Activated naive CD4-positive, alpha-beta T cell treated with anti-CD3 and anti-CD28 coated beads for 36 hours (primary cell): ENCODE results near the gene RRP7A. TPM values are rescaled to one million over a fixed set of nuclear protein-coding genes. Genes with fewer than 3 reads are reported as not detected.
A peak's percentile ranks its signal among the peaks of the same experiment; 100 is the strongest.
"Not testable (repeated sequence)": the region's sequence is repeated elsewhere in the genome, so short reads cannot be mapped to it uniquely, and the experiment has no call there.

Source experiments
- CTCF ChIA-PET: fragments of 350-600 bp; sonication (Branson Sonifier 250); formaldehyde crosslinking; loops from one replicate; lab custom pipeline; 2021; ENCODE audit warnings: antibody characterized with exemption; lab: Charles Lee
- DNase-seq: peaks from one replicate; pipeline ENCODE4 v3.0.0-alpha.2; 2020
- H3K27ac Mint-ChIP-seq: one replicate; pipeline ENCODE4 v1.8.0; 2021; ENCODE audit warnings: mild to moderate bottlenecking, mixed read lengths
- H3K27me3 Mint-ChIP-seq: one replicate; pipeline ENCODE4 v1.8.0; 2021; ENCODE audit warnings: low read depth, mixed read lengths
- H3K36me3 Mint-ChIP-seq: one replicate; pipeline ENCODE4 v1.8.0; 2021; ENCODE audit warnings: low read depth, mixed read lengths
- H3K4me1 Mint-ChIP-seq: one replicate; pipeline ENCODE4 v1.8.0; 2021; ENCODE audit warnings: low read depth, mixed read lengths
- H3K4me3 Mint-ChIP-seq: one replicate; pipeline ENCODE4 v1.8.0; 2021; ENCODE audit warnings: mild to moderate bottlenecking, moderate library complexity, mixed read lengths
- H3K9me3 Mint-ChIP-seq: one replicate; pipeline ENCODE4 v1.8.0; 2021; ENCODE audit warnings: mixed read lengths
- intact Hi-C: fragments of 100-400 bp; cut with micrococcal nuclease; formaldehyde crosslinking; loops from one replicate; pipeline ENCODE4 v1.15.1; 2023
- total RNA-seq, 2 experiments: library from RNA; stranded (reverse); gene quantifications; one replicate each; pipeline ENCODE4 v1.2.3, GENCODE V29; 2021

The RRP7A gene, protein sequence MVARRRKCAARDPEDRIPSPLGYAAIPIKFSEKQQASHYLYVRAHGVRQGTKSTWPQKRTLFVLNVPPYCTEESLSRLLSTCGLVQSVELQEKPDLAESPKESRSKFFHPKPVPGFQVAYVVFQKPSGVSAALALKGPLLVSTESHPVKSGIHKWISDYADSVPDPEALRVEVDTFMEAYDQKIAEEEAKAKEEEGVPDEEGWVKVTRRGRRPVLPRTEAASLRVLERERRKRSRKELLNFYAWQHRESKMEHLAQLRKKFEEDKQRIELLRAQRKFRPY
- 100 to 1,000 TPM; 104 to 111 TPM for total RNA-seq

DNA sequence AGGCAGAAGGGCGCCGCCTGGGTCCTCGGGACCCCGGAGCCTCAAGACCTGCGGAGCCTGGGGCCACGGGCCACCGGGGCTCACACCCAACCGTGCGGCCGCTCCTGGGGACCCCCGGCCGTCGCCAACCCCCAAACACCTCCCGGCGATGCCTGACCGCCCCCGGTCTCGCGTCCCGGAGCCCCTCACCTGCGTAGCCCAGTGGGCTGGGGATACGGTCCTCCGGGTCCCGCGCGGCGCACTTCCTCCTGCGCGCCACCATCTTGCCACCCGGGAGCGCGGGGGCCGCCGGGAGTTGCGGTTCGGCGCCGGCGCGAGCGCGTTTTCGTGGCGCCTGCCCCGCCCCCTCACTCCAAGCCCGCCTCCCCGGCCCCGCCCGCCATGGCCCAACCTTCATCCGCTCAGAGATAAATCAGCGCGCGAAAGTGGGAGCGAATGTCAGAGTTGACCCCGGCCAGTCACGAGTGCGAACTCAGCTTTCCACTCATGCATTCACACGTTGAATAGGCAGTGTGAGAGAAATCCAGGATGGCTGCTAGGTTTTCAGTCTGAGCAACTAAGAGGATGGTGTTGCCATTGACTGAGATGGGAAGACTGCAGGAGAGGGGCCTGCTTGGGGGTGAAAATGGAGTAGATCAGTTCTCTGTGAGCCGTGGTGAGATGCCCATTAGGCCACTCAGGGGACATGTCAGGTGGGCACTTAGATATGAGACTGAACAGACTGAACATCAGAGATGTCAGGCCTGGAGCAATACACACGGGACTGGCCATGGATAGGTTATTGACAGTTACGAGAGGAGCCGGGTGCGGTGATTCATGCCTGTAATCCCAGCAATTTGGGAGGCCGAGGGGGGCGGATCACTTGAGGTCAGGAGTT is at the start of gene RRP7A:
Gene RRP7A (minus strand): TSS at position 272 of the 877 bp plus-strand sequence. CDS start 10 bp downstream, at position 262.
- Mint-ChIP-seq H3K9me3 (no peaks in the 10 kb centered on the region), H3K27me3 (no peaks in the 10 kb centered on the region), H3K4me3 (peak within 1 kb of the TSS; percentile 97), H3K36me3 (peaks cover 14% of the 10 kb centered on the region), H3K4me1 (peaks cover 13% of the 10 kb centered on the region), H3K27ac (peak within 1 kb of the TSS; percentile 87)
- intact Hi-C loops, result loop anchor here (1.0 to 2.0 kb wide), 2 partner anchors 19 to 429 kb away; partner anchors contain the start of gene NDUFA6
- CTCF ChIA-PET, result interaction anchor here (1.0 kb wide), 1 partner anchor 41 kb away, joined by 3 read pairs; no protein-coding TSS in a partner anchor
- peak; percentile 90 for DNase-seq

DNA sequence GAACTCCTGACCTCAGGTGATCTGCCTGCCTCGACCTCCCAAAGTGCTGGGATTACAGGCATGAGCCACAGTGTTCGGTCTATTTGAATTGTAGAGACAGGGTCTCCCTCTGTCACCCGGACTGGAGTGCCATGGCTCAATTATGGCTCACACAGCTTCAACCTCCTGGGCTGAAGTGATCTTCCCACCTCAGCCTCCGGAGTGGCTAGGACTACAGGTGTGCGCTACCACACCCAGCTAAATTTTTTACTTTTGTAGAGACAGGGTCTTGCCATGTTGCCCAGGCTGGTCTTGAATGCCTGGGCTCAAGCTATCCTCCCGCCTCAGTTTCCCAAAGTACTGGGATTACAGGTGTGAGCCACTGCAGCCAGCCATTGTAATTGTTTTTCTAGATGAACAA is 48.4 kb upstream of the RRP7A start:
- DNase-seq, H3K4me3 Mint-ChIP-seq: not testable (repeated sequence)

GRCh38 chr22:42565956-42566355 is 46.4 kb upstream of the RRP7A start:
- Mint-ChIP-seq H3K9me3 (no peaks in the 10 kb centered on the region), H3K36me3 (peaks cover 9% of the 10 kb centered on the region), H3K27ac (no peak overlapping the region), H3K4me1 (no peaks in the 10 kb centered on the region), H3K27me3 (no peaks in the 10 kb centered on the region), H3K4me3 (no peak overlapping the region)
- no peak for DNase-seq
- intact Hi-C loops, result no loop called here
- CTCF ChIA-PET, result no interaction called here

More for the DNA sequence above, 48.4 kb upstream of the RRP7A start:
- intact Hi-C loops, H3K4me1 Mint-ChIP-seq, H3K27ac Mint-ChIP-seq, H3K9me3 Mint-ChIP-seq, H3K27me3 Mint-ChIP-seq: not testable (repeated sequence)
- peaks cover 11% of the 10 kb centered on the region for H3K36me3 Mint-ChIP-seq
- CTCF ChIA-PET, result interaction anchor here (0.6 to 1.1 kb wide), 2 partner anchors 35 to 99 kb away, joined by 3 read pairs; no protein-coding TSS in a partner anchor

DNA sequence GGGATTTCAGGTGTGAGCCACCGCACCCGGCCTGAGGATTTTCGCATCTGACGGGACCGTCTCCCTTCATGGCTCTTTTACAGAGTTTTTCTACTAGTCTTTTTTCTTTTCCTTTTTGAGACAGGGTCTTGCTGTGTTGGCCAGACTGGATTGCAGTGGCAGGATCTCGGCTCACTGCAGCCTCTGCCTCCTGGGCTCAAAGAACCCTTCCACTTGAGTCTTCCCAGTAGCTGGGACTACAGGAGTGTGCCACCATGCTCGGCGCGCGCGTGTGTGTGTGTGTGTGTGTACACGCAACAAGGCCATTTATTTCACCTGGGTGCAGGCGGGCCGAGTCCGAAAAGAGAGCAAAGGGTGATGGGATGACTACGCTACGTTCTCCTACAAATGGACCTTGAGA is 45.1 kb upstream of the RRP7A start:
- intact Hi-C loops, result no loop called here
- no peaks in the 10 kb centered on the region for H3K9me3 Mint-ChIP-seq
- peaks cover 10% of the 10 kb centered on the region for H3K36me3 Mint-ChIP-seq
- CTCF ChIA-PET, result no interaction called here
- no peaks in the 10 kb centered on the region for H3K27me3 Mint-ChIP-seq
- no peak overlapping the region for H3K27ac Mint-ChIP-seq
- no peak overlapping the region for H3K4me3 Mint-ChIP-seq
- DNase-seq, result no peak
- H3K4me1 Mint-ChIP-seq, result no peaks in the 10 kb centered on the region

GRCh38 chr22:42563943-42564342 is 44.3 kb upstream of the RRP7A start:
- H3K4me3 Mint-ChIP-seq, DNase-seq, H3K4me1 Mint-ChIP-seq, CTCF ChIA-PET, intact Hi-C loops, H3K36me3 Mint-ChIP-seq, H3K27me3 Mint-ChIP-seq, H3K9me3 Mint-ChIP-seq, H3K27ac Mint-ChIP-seq: not testable (repeated sequence)

DNA sequence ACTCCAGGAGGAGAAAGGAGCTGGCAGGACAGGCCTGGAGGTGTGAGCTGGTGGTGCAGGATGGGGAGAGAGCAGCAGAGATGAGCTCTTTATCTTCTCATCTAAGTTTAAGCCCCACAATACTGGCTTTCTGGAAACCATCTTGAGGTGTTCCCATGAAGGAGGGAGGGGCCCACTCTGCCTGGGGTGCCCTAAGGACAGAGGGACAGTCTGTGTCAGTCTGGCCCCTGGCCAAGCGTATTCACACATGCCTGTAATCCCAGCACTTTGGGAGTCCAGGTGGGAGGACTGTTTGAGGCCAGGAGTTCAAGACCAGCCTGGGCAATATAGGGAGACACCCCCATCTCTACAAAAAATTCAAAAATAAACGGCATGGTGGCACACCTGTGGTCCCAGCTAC is 43.1 kb upstream of the RRP7A start:
- Mint-ChIP-seq H3K36me3 (peaks cover 10% of the 10 kb centered on the region), H3K4me3 (no peak overlapping the region), H3K9me3 (no peaks in the 10 kb centered on the region), H3K4me1 (no peaks in the 10 kb centered on the region), H3K27ac (no peak overlapping the region), H3K27me3 (no peaks in the 10 kb centered on the region)
- no peak for DNase-seq
- intact Hi-C loops, result no loop called here
- CTCF ChIA-PET, result interaction anchor here (0.6 kb wide), 2 partner anchors 364 to 803 kb away, joined by 3 read pairs; no protein-coding TSS in a partner anchor

- H3K4me1 Mint-ChIP-seq, result no peaks in the 10 kb centered on the region
These were observed 42.7 kb upstream of the RRP7A start for GRCh38 chr22:42562279-42562678.

DNA sequence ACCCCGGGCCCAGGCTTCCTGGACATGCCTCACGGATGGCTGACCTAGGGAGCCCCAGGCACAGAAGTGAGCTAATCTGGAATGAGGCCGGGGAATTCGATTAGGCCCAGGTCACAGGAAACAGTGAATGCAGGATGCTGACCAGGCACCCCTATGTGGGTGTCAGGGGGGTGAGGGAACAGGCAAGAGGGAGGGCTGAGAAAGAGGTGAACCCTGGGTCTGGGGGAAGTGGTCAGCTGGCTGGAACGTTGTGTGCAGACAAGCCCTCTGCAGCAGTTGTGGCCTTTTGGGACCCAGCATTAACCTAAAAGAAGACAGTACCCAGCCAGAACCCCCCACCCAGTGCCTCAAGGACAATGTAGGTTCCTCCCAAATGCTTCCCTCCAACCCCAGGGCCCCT is 42.3 kb upstream of the RRP7A start:
- no peaks in the 10 kb centered on the region for H3K9me3 Mint-ChIP-seq
- no peaks in the 10 kb centered on the region for H3K4me1 Mint-ChIP-seq
- intact Hi-C loops, result no loop called here
- DNase-seq, result no peak
- H3K4me3 Mint-ChIP-seq, result no peak overlapping the region
- H3K27ac Mint-ChIP-seq, result no peak overlapping the region
- peaks cover 10% of the 10 kb centered on the region for H3K36me3 Mint-ChIP-seq
- CTCF ChIA-PET, result interaction anchor here (1.0 to 3.5 kb wide), 2 partner anchors 7 to 35 kb away, joined by 3 to 11 read pairs; no protein-coding TSS in a partner anchor
- no peaks in the 10 kb centered on the region for H3K27me3 Mint-ChIP-seq

More at GRCh38 chr22:42562279-42562678, 42.7 kb upstream of the RRP7A start:
- CTCF ChIA-PET, result interaction anchor here (0.6 to 3.5 kb wide), 4 partner anchors 7 to 802 kb away, joined by 3 to 11 read pairs (median 3); no protein-coding TSS in a partner anchor
- Mint-ChIP-seq H3K4me3 (no peak overlapping the region), H3K27ac (no peak overlapping the region), H3K9me3 (no peaks in the 10 kb centered on the region), H3K27me3 (no peaks in the 10 kb centered on the region), H3K36me3 (peaks cover 10% of the 10 kb centered on the region)
- no peak for DNase-seq
- intact Hi-C loops, result no loop called here

DNA sequence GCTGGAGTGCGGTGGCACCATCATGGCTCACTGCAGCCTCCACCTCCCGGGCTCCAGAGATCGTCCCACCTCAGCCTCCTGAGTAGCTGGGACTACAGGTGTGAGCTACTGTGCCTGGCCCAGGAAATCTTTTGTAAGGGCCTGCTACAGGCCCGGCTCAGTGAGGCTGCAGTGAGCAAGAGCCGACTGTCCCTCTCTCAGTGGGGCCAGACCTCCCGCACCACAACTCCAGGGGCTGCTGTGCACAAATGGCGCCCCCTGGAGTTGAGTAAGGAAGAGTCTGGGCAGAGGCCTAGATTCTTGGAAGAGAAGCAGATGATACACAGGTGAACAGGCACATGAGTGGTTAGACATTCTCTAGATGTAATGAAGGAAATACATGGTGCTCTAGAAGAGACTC is 41.2 kb upstream of the RRP7A start:
- Mint-ChIP-seq H3K36me3 (peaks cover 8% of the 10 kb centered on the region), H3K27ac (peak overlapping the region; percentile 46), H3K27me3 (no peaks in the 10 kb centered on the region), H3K9me3 (no peaks in the 10 kb centered on the region), H3K4me1 (no peaks in the 10 kb centered on the region), H3K4me3 (no peak overlapping the region)
- intact Hi-C loops, result no loop called here
- DNase-seq, result no peak
- CTCF ChIA-PET, result interaction anchor here (0.6 to 3.5 kb wide), 5 partner anchors 9 to 568 kb away, joined by 3 to 11 read pairs (median 4); no protein-coding TSS in a partner anchor

DNA sequence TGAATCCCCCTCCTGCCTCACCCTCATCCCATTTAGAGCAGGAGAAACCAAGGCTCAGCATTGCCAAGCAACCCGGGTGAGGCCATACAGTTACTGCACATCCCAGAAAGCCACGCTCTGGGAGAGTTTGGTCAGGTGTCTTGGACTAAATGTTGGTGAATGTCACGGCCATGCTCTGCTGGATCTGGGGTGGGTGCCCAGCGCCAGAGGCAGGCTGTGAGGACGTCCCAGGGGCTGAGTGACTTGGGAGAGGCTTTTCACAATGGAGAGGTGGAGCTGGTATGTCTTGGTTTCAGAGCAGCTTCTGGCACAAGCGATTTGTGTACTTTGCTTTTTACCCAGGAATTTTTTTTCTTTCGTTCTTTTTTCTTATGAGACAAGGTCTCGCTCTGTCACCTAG is 40.8 kb upstream of the RRP7A start:
- Mint-ChIP-seq H3K4me1 (no peaks in the 10 kb centered on the region), H3K36me3 (peaks cover 5% of the 10 kb centered on the region), H3K27ac (no peak overlapping the region), H3K9me3 (no peaks in the 10 kb centered on the region), H3K4me3 (no peak overlapping the region), H3K27me3 (no peaks in the 10 kb centered on the region)
- no peak for DNase-seq
- intact Hi-C loops, result no loop called here
- CTCF ChIA-PET, result interaction anchor here (0.6 to 3.5 kb wide), 5 partner anchors 9 to 568 kb away, joined by 3 to 11 read pairs (median 4); no protein-coding TSS in a partner anchor

DNA sequence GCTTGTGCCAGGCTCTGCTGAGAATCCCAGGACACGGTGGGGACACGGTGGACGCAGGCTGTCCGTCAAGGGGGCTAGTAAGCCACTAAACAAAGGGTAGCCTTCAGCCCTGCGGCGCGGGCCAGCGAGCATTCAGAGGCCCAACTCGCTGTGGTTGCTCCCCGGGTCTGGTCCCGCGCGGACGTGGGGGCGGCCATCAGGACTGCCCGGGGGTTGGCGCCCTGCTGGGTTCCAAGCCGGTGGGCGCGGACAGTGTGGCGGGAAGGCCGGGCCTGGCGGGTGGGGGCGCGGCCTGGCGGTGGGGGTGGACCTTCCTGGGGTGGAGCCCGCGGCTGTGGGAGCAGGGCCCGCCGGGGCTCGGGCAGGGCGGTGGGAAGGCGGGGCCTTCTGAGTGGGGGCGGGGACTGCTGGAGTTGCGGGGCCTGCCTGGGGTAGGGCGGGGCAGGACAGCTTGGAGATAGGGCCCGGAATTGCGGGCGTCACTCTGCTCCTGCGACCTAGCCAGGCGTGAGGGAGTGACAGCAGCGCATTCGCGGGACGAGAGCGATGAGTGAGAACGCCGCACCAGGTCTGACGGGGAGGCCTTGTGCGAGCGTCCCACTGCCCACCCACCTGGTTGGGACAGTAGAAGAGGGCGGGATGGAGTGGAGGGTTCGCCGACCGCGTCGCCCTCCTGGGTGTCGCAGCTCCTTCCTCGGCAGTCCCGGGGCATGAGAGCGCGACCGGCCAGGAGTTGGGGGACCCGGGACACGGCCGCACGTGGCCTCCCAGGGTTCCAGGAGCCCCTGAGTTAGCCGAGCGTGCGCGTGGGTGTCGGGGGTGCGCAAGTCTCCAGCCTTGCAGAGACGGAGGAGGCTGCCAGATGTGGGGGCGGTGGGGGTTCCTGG is 34.1 kb upstream of the RRP7A start, which contains the start of gene SERHL2:
Gene SERHL2 (plus strand): TSS at position 482 of the 887 bp plus-strand sequence. CDS start 65 bp downstream, at position 547.
- Mint-ChIP-seq H3K27me3 (no peaks in the 10 kb centered on the region), H3K4me1 (peaks cover 6% of the 10 kb centered on the region), H3K27ac (no peak within 1 kb of the TSS), H3K9me3 (no peaks in the 10 kb centered on the region), H3K4me3 (peak within 1 kb of the TSS; percentile 71), H3K36me3 (no peaks in the 10 kb centered on the region)
- intact Hi-C loops, result loop anchor here (2.0 to 5.0 kb wide), 2 partner anchors 111 to 463 kb away; partner anchors contain the start of gene NDUFA6
- DNase-seq, result peak; percentile 85
- CTCF ChIA-PET, result no interaction called here
